ENCODE measurements around the gene DAPL1.

Gene DAPL1

DNA sequence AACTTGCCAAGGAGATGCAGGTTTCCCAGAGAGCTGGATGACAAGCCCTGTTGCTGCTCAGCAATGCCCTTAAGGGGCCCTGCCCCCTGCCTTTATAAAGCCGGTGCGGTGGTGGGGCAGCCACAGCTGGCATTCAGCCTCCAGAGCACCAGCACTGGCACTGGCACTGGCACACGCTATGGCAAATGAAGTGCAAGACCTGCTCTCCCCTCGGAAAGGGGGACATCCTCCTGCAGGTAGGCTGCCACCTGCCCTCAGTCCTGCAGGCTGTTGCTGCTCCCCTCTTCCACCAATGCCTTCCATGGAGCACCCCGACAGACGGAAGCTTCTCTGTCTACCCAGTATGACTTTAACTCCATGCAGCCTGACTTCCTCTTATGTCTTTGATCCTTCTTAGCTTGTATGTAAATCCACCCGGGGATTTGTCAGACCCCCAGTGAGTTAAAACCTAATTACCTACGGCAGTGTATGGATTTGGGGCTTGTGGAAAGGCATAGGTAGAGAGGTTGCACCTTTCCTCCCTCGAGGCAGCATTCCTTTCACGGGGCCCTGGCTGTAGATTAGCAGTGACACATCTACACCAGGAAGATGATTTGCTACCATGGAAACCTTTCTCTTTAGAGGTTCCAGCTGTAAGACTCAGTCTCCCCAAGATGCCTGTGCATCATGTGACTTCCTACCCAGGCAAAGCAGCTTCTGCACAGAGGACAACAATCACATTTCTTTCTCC, at the start of gene DAPL1:
Gene DAPL1 (plus strand): TSS at position 123 of the 730 bp plus-strand sequence. CDS start 56 bp downstream, at position 179.
- peak; percentile 15 for DNase-seq

- DNase-seq, result no peak
These were observed 49.2 kb upstream of the DAPL1 start for GRCh38 chr2:158745866-158746382.

DNA sequence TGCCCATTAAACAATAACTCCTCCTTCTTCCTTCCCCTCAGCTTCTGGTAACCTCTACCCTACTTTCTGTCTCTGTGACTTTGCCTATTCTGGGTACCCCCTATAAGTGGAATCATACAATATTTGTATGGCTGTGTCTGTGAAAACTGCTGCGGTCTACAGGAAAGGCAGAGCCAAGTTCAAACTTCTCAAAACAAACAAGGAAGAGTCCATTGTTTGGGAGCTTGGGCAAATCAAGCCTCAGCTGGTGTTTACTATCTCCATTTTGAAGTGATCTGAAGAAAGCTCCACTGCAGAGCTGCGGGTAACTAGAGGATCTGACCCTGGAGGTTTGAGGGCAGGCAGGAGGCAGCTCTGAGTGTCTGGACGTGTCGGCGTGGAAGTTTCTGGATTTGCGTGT, 48.6 kb upstream of the DAPL1 start:
- no peak for DNase-seq

GRCh38 chr2:158747281-158747680, 47.8 kb upstream of the DAPL1 start:
- no peak for DNase-seq

DNA sequence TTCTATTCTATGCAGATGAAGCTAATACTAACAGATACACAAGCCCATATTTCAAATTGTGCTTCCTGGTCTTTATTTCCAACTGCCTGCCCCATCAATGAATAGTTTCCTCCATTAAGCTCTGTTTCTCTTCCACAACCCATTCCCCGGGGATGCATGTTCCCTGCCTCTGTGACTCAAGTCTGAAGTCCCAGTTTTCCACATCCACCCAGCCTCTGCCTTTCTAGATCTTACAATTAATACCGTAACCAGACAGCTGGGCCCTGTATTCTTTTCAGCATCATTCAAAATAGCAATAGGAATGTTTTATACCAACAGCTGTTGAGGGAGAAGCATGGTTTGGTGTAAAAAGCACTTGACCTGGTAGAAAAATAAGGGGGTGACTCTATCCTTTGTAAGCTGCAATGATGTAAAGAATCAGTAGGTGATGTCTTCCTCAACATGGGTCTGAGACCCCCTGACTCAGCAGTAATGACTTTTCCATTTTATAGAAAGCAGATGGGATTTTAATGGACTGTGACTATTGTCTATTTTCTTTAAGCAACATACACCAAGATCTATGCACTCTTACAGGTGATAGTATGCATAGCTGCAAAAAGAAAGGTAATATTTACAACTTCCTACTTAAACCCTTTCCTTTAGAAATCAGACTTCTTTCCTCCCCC, 46.1 kb upstream of the DAPL1 start:
- no peak for DNase-seq

GRCh38 chr2:158750458-158751125, 44.5 kb upstream of the DAPL1 start:
- no peak for DNase-seq

GRCh38 chr2:158753641-158754611, 41.2 kb upstream of the DAPL1 start:
- DNase-seq, result peak; percentile 38

DNA sequence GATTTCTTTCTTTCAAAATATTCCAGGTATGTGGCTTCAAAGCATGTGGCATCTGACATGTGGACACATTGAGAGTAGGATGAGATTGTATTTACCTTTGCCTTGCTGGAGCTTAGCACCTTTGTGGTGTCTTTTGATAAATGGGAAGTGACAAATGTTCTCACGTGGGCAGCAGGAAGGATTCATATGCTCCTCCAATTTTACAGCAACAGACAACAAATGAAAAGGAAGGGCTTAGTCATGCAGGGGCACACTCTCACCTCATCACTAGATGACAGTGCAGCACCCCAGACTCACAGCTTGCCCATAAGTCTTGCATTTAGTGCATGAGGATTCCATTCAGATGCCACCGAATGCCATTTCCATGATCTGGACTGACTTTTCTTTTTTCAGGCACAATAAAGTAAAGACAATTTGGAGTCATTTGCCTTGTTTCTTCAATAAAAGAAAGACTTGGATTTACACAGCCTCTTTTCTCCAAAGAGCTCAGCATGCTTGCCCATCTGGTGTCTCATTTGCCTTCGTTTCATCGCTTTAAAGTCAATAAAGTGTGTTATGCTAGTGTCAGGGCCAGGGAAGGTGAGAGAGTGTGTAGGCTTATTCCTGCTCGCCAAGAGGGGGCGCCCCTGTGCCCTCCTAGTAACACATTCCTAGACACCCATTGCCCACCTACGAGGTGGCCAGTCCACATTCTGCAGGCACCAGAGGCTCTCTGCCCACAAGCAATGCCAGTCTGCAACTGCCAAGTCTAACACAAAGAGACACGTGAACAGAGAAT, 39.6 kb upstream of the DAPL1 start:
- DNase-seq, result no peak

DNA sequence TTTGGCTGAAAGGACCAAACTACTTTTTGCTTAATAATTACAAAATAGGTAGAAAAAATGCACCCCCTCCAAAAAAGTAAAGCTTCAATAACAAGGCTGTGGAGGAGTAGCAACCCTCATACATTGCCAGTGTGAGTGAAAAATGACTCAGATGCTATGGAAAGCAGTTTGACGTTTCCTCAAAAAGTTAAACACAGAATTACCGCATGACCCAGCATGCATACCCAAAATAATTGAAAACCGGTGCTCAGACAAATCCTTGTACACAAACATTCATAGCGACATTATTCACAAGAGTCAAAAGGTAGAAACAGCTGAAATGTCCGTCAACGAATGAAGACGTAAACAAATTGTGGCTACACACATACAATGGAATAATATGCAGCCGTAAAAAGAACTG, 38.8 kb upstream of the DAPL1 start:
- DNase-seq, result no peak

DNA sequence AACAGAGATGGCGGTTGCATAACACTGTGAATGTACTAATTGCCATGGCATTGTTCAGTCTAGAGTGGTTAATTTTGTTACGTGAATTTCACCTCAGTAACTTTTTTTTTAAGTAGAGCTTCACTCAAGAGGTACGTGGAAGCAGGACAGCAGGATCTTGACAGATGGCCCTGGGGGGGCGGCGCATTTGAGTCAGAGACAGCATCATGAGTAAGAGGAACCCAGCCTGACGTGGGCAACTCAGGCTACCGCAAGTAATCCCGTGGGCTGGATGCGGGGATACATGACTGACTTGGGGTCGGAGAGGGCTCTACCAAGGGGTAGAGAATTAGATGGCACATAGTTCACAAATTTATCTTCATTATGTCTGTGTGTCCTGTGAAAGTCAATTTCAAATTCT, 38.1 kb upstream of the DAPL1 start:
- DNase-seq, result peak; percentile 69

GRCh38 chr2:158760887-158761286, 34.2 kb upstream of the DAPL1 start:
- no peak for DNase-seq

DNA sequence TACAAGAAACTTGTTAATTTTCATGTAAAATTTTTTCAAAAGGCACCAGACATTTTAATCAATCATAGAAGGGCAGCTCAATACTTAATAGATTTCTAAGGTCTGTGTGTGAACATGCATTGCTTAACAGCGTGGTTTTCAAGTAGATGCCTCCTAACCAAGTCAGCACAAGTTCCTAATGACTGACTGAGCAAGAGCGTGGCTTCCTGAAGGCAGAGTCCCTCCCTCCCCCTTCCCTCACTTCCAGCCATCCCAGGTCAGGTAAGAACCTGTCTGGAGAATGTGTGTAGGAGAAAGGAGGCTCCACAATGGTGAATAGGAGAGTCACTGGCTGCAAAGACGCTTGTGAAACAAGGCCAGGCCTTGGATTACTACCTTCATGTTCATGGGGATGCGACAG, 33.5 kb upstream of the DAPL1 start:
- DNase-seq, result peak; percentile 56

GRCh38 chr2:158762336-158762735, 32.8 kb upstream of the DAPL1 start:
- DNase-seq, result peak; percentile 56

- no peak for DNase-seq
These were observed 28.6 kb upstream of the DAPL1 start for GRCh38 chr2:158766524-158766923.

DNA sequence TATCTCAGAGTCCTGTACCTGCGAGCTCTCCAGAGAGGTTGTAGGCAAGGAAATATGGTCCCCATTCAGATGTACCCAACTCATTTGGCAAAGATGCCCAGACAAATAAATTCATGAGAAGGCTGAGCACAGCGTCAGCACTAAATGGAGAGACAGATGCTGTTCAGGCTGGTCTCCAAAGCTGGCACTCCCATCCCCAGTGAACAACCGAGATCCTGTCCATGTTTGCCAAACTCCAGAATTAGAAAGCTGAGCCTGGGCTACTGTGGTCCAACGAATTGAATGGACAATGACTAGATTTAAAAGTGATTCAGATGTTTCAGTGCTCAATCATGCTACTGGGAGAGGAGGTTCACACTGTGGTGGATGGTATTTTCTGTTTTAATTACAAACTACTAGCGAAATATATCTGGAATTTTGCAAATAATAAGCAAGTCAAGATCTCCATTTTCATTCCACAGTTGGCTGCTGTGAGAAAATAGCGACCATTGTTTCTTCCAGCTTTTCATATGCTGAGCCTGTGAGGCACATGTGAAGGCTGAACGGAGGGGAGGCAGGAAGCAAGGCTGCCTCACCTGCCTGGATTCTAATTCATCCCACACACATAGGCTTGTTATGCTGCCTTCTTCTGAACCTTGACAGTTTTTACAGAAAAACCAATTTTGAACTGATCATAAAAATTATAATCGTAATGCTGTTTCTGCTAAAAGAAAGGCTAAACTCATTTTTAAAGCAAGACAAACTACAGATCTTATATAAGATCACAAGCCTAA, 22.6 kb upstream of the DAPL1 start:
- DNase-seq, result no peak

GRCh38 chr2:158773121-158773520, 22.0 kb upstream of the DAPL1 start:
- DNase-seq, result no peak

- DNase-seq, result no peak
These were observed 20.4 kb upstream of the DAPL1 start for GRCh38 chr2:158774681-158775080.

DNA sequence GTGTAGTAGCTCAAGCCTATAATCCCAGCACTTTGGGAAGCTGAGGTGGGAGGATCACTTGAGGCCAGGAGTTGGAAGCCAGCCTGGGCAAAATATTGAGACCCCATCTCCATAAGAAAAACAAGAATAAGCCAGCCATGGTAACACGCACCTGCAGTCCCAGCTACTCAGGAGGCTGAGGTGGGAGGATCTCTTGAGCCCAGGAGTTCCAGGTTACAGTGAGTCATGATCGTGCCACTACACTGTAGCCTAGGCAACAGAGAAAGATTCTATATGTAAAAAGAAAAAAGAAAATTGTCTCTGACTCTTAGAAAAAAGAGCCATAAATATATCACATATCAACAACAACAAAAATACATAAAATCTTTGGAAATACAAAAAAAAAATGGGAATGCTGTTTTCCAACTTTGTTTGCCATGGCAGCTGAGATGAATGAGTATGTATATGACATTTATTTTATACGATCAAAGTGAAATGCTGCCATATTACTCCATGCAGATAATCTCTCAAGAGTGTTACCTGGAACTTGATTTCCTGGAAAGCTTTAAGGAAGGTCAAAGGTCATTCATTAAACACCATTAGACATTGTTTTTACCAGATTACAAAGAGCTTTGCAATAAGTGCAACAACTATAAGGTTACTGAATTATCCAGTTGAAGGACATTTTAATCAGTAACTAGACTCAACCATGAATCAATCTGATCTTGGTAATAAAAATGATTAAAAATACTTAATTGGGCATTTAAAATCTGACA, 19.7 kb upstream of the DAPL1 start:
- DNase-seq, result no peak

- no peak for DNase-seq
These were observed 18.9 kb upstream of the DAPL1 start for GRCh38 chr2:158776231-158776630.

DNA sequence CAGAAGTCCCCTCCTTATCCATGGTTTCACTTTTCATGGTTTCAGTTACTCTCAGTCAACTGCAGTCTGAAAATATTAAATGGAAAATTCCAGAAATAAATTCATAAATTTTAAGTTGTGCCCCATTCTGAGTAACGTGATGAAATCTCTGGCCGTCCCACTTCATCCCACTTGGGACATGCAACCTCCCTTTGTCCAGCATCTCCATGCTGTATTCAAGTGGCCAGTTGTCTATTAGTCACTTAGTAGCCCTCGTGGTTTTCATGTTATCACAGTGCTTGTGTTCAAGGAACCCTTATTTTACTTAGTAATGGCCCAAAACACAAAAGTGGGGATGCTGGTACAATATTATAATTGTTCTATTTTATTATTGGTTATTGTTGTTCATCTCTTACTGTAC, 18.0 kb upstream of the DAPL1 start:
- no peak for DNase-seq

All from MV-4-11 (cell line).